Cardiac ventricle fibroblast (primary cell): ENCODE measurements around the gene SLC39A9. TPM values are rescaled to one million over a fixed set of nuclear protein-coding genes. Genes with fewer than 3 reads are reported as not detected.

Experiments used
- total RNA-seq: library from RNA; depleted of rRNA; stranded (reverse); fragments of >200 nt; gene quantifications from 2 replicates; pipeline ENCODE4 v1.2.3, GENCODE V29; 2015

SLC39A9 gene
- 53.5 and 54.9 TPM in 2 replicates for total RNA-seq

GRCh38 chr14:69398053-69398817, at the start of gene SLC39A9, which contains the start of gene ERH:
SLC39A9 (plus strand) TSS chr14:69398692; CDS start chr14:69399370, 678 bp downstream.
ERH (minus strand) TSS chr14:69398299; CDS start chr14:69398233, 66 bp downstream.

GRCh38 chr14:69484444-69485314, 86.2 kb downstream of the SLC39A9 start, which contains the start of gene PLEKHD1:
PLEKHD1 (plus strand) TSS chr14:69484728; CDS start chr14:69484966, 238 bp downstream.

Other genes with a start within 250 kb of the SLC39A9 start
- gene DCAF5, start 245.6 kb upstream of the SLC39A9 start, total RNA-seq: 21.3 and 27.1 TPM in 2 replicates
- gene EXD2, start 207.2 kb upstream of the SLC39A9 start, total RNA-seq: 12.4 and 15.9 TPM in 2 replicates
- 0.37 and 0.59 TPM in 2 replicates for gene GALNT16, start 138.5 kb upstream of the SLC39A9 start, total RNA-seq
- 73.9 and 114 TPM in 2 replicates for gene ERH, start 393 bp upstream of the SLC39A9 start, total RNA-seq
- 0.29 TPM in 1 of 2 replicates, not detected in the other for gene PLEKHD1, start 86.0 kb downstream of the SLC39A9 start, total RNA-seq
- gene CCDC177, start 176.2 kb downstream of the SLC39A9 start, total RNA-seq: 0.20 TPM in 1 of 2 replicates, not detected in the other
- gene SUSD6, start 212.9 kb downstream of the SLC39A9 start, total RNA-seq: 11.2 and 14.0 TPM in 2 replicates